Measurements from ENCODE around the gene KIF4A. TPM values are rescaled to one million over a fixed set of nuclear protein-coding genes. Genes with fewer than 3 reads are reported as not detected.
A peak's percentile ranks its signal among the peaks of the same experiment; 100 is the strongest.

KIF4A gene
- polyA plus RNA-seq, 1 donor (not counting 4 experiments of a cell fraction or from before 2014, with no cell fraction given), result 7.1 TPM

DNA sequence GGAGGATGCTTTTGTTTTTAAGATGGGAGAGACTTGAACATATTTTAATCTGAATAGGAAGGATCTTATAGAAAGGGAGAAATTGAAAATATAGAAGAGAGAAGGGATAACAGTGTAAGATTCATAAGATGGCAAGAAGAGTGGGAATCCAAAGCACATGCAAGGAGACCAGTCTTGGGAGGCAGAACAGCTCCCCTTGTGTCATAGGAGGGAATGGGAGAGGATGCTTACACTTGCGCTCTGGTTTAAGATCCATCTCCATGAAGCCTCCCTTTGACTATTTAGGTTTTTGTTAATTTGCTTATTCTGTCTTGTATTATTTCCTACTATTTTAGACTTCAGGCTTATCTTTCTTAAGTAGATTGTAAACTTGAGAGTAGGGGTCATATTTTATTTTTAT is 42.7 kb downstream of the KIF4A start:
- no peaks in the 10 kb centered on the region for H3K27me3 ChIP-seq (ENCODE audit: control insufficient read depth, extremely low read depth, insufficient read depth, low read length)
- H3K4me1 ChIP-seq (ENCODE audit: control insufficient read depth, extremely low read depth, insufficient read depth, low read length), result no peaks in the 10 kb centered on the region
- no peak overlapping the region for H3K4me3 ChIP-seq (ENCODE audit: control insufficient read depth in 2 of 3, extremely low read depth in 1 of 3, insufficient read depth in 2 of 3, low read depth in 1 of 3, low read length in 3 of 3)
- H3K9me1 ChIP-seq (ENCODE audit: control insufficient read depth, extremely low read depth, insufficient read depth, low read length), result no peaks in the 10 kb centered on the region
- DNase-seq (ENCODE audit: low read depth, low spot score), result no peak
- no peak overlapping the region for H3K27ac ChIP-seq (ENCODE audit: control insufficient read depth, insufficient read depth, low read length)
- FAIRE-seq, result no peak
- no peak overlapping the region for H3K4me2 ChIP-seq (ENCODE audit: control insufficient read depth, extremely low read depth, insufficient read depth, low read depth, low read length)
- H4K20me1 ChIP-seq (ENCODE audit: control insufficient read depth, extremely low read depth, insufficient read depth, low read length), result no peaks in the 10 kb centered on the region
- no peak for TF ChIP-seq EZH2 (IDR thresholded peaks at IDR 0.05; ENCODE audit: low read length)
- TF ChIP-seq, protein P1, sequence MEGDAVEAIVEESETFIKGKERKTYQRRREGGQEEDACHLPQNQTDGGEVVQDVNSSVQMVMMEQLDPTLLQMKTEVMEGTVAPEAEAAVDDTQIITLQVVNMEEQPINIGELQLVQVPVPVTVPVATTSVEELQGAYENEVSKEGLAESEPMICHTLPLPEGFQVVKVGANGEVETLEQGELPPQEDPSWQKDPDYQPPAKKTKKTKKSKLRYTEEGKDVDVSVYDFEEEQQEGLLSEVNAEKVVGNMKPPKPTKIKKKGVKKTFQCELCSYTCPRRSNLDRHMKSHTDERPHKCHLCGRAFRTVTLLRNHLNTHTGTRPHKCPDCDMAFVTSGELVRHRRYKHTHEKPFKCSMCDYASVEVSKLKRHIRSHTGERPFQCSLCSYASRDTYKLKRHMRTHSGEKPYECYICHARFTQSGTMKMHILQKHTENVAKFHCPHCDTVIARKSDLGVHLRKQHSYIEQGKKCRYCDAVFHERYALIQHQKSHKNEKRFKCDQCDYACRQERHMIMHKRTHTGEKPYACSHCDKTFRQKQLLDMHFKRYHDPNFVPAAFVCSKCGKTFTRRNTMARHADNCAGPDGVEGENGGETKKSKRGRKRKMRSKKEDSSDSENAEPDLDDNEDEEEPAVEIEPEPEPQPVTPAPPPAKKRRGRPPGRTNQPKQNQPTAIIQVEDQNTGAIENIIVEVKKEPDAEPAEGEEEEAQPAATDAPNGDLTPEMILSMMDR (optimal IDR thresholded peaks at IDR 0.05 in 1 of 3, IDR thresholded peaks at IDR 0.05 in 1 of 3, conservative IDR thresholded peaks at IDR 0.05 in 1 of 3; ENCODE audit: extremely low read depth in 1 of 3, insufficient read depth in 2 of 3, low read length in 3 of 3), result peak; percentile 21 to 41 (median 27)
- H2AFZ ChIP-seq (ENCODE audit: control insufficient read depth, low read length), result no peak overlapping the region
- dilution Hi-C loops (cut with MboI; ENCODE audit: extremely low pct_ligation_motif_present, low sequenced_read_pairs), result no loop called here
- H3K9me3 ChIP-seq (ENCODE audit: control insufficient read depth, low read depth, low read length), result no peaks in the 10 kb centered on the region
- H3K79me2 ChIP-seq (ENCODE audit: control insufficient read depth, insufficient read depth, low read length), result no peaks in the 10 kb centered on the region
- no peak overlapping the region for H3K9ac ChIP-seq (ENCODE audit: control insufficient read depth, extremely low read depth, insufficient read depth, low read length)
- no peaks in the 10 kb centered on the region for H3K36me3 ChIP-seq (ENCODE audit: control insufficient read depth in 2 of 2, extremely low read depth in 1 of 2, insufficient read depth in 2 of 2, low read length in 2 of 2)

DNA sequence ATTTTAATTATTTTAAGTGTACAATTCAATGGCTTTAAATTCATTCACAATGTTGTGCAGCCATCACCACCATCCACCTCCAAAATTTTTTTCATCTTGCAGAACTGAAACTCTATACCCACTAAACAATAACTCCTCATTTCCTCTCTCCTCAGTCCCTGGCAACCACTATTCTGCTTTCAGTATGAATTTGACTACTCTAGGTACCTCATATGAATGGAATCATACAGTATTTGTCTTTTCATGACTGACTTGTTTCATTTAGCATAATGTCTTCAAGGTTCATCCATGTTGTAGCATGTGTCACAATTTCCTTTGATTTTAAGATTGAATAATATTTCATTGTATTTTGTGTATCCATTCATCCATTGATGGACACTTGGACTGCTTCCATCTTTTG is 46.9 kb downstream of the KIF4A start:
- no peaks in the 10 kb centered on the region for H3K9me1 ChIP-seq (ENCODE audit: control insufficient read depth, extremely low read depth, insufficient read depth, low read length)
- H3K4me3 ChIP-seq (ENCODE audit: control insufficient read depth in 2 of 3, extremely low read depth in 1 of 3, insufficient read depth in 2 of 3, low read depth in 1 of 3, low read length in 3 of 3), result no peak overlapping the region
- FAIRE-seq (no peak), DNase-seq (ENCODE audit: low read depth, low spot score) (no peak)
- dilution Hi-C loops (cut with MboI; ENCODE audit: extremely low pct_ligation_motif_present, low sequenced_read_pairs), result no loop called here
- no peaks in the 10 kb centered on the region for H4K20me1 ChIP-seq (ENCODE audit: control insufficient read depth, extremely low read depth, insufficient read depth, low read length)
- no peaks in the 10 kb centered on the region for H3K27me3 ChIP-seq (ENCODE audit: control insufficient read depth, extremely low read depth, insufficient read depth, low read length)
- TF ChIP-seq EZH2 (IDR thresholded peaks at IDR 0.05; ENCODE audit: low read length), result no peak
- TF ChIP-seq, protein P1 (optimal IDR thresholded peaks at IDR 0.05 in 1 of 3, IDR thresholded peaks at IDR 0.05 in 1 of 3, conservative IDR thresholded peaks at IDR 0.05 in 1 of 3; ENCODE audit: extremely low read depth in 1 of 3, insufficient read depth in 2 of 3, low read length in 3 of 3), result no peak
- H3K4me2 ChIP-seq (ENCODE audit: control insufficient read depth, extremely low read depth, insufficient read depth, low read depth, low read length), result no peak overlapping the region
- no peak overlapping the region for H3K9ac ChIP-seq (ENCODE audit: control insufficient read depth, extremely low read depth, insufficient read depth, low read length)
- H3K27ac ChIP-seq (ENCODE audit: control insufficient read depth, insufficient read depth, low read length), result no peak overlapping the region
- no peaks in the 10 kb centered on the region for H3K36me3 ChIP-seq (ENCODE audit: control insufficient read depth in 2 of 2, extremely low read depth in 1 of 2, insufficient read depth in 2 of 2, low read length in 2 of 2)
- no peak overlapping the region for H2AFZ ChIP-seq (ENCODE audit: control insufficient read depth, low read length)
- H3K9me3 ChIP-seq (ENCODE audit: control insufficient read depth, low read depth, low read length), result no peaks in the 10 kb centered on the region
- H3K79me2 ChIP-seq (ENCODE audit: control insufficient read depth, insufficient read depth, low read length), result no peaks in the 10 kb centered on the region
- no peaks in the 10 kb centered on the region for H3K4me1 ChIP-seq (ENCODE audit: control insufficient read depth, extremely low read depth, insufficient read depth, low read length)
